GM11168 (cell line): ENCODE data around the gene B3GNT7.

Source experiments
- in situ Hi-C: fragments of 300-500 bp; cut with MboI; formaldehyde crosslinking; loops from one replicate; pipeline ENCODE4 v1.12.0; 2022; ENCODE audit warnings: low sequenced_read_pairs; ENCODE audit not compliant: unreplicated experiment

B3GNT7 gene

DNA sequence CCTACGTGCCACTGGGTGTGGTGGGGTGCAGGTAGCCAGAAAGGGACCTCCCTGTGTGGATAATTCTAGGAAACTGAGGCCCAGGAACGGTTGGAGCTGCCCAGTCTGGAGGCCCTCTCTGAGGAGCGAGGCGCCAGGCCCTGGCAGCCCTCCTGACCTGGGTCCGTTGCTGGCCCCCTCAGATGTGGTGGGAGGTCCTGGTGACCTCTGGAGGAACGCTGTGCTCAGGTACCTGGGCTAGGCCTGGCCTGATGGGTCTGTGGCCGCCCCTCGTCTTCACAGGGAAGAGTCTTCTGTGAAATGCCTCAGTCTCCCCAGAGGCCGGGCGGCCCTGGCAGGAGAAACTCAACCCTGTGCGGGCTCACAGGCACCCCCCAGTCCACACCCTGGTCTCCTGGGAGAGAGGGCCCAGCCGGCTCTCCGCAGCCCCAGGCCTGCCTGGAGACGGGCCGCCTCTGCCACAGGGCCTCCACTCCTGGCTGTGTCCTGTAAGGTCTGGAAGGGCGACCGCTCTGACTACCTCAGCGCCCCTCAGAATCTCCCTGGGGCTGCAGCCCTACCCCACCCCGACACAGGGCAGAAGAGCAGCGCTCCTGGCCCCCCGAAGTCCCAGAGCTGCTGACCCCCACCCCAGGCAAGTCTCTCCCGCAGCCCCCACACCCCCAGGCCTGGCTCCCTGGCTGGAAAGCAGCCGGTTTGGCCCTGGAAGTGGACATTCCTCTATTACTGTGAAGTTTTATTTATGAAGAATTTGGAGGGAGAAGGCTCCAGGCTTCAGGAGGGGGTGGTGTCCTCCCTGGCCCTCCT, 3.7 kb downstream of the B3GNT7 start:
- in situ Hi-C loops = no loop called here

GRCh38 chr2:231399853-231400680, 4.6 kb downstream of the B3GNT7 start:
- in situ Hi-C loops = loop anchor here (5.0 to 10.0 kb wide), 2 partner anchors 98 to 175 kb away; no protein-coding TSS in a partner anchor

GRCh38 chr2:231400681-231401080, 5.2 kb downstream of the B3GNT7 start:
- in situ Hi-C loops = loop anchor here (5.0 to 10.0 kb wide), 2 partner anchors 98 to 176 kb away; no protein-coding TSS in a partner anchor

- in situ Hi-C loops = loop anchor here (5.0 to 10.0 kb wide), 2 partner anchors 99 to 176 kb away; no protein-coding TSS in a partner anchor
Observed at GRCh38 chr2:231401101-231401500, 5.6 kb downstream of the B3GNT7 start.

- in situ Hi-C loops = loop anchor here (5.0 to 10.0 kb wide), 2 partner anchors 101 to 179 kb away; no protein-coding TSS in a partner anchor
Observed at GRCh38 chr2:231403421-231404182, 8.1 kb downstream of the B3GNT7 start.

- in situ Hi-C loops = loop anchor here (5.0 to 10.0 kb wide), 2 partner anchors 102 to 179 kb away; no protein-coding TSS in a partner anchor
Observed at GRCh38 chr2:231404183-231404578, 8.7 kb downstream of the B3GNT7 start.

DNA sequence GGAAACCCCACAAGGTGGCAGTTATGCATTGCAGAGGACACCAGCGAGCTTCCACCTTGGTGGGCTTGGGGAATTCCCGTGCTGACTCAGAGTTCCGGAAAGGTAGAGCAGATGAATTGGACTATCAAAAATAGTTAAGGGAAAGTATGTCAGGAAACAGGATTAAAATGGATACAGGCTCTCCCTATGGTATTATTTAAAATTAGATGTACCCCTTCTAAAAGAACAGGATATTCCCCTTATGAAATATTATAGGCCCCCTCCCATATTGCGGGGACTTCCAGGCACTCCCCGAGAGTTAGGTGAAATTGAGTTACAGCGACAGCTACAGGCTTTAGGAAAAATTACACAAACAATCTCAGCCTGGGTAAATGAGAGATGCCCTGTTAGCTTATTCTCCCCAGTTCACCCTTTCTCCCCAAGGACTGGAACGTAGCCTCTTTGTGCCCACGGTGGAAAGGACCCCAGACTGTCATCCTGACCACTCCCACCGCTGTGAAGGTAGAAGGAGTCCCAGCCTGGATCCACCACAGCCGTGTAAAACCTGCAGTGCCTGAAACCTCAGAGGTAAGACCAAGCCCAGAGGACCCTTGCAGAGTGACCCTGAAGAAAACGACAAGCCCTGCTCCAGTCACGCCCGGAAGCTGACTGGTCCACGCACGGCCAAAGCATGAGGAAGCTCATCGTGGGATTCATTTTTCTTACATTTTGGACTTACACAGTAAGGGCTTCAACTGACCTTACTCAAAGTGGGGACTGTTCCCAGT, 10.3 kb downstream of the B3GNT7 start:
- in situ Hi-C loops = loop anchor here (10.0 kb wide), 1 partner anchor 181 kb away; no protein-coding TSS in a partner anchor

DNA sequence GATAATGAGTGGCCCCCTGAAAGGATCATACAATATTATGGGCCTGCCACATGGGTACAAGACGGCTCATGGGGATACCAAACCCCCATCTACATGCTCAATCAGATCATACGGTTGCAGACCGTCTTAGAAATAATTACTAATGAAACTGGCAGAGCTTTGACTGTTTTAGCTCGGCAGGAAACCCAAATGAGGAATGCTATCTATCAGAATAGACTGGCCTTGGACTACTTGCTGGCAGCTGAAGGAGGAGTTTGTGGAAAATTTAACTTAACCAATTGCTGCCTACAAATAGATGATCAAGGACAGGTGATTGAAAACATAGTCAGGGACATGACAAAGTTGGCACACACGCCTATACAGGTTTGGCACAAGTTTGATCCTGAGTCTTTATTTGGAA, 12.2 kb downstream of the B3GNT7 start:
- in situ Hi-C loops = loop anchor here (10.0 kb wide), 1 partner anchor 183 kb away; no protein-coding TSS in a partner anchor

DNA sequence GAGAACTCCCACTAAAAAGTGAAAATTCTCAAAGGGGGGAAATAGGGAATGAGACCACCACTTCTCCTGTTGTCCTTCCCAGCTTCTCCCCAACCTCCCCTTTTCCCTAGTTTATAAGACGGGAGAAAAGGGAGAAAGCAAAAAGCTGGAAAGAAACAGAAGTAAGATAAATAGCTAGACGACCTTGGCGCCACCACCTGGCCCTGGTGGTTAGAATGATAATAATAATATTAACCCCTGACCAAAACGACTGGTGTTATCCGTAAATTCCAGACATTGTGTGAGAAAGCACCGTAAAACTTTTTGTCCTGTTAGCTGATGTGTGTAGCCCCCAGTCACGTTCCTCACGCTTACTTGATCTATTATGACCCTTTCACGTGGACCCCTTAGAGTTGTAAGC, 12.8 kb downstream of the B3GNT7 start:
- in situ Hi-C loops = loop anchor here (10.0 kb wide), 1 partner anchor 184 kb away; no protein-coding TSS in a partner anchor

- in situ Hi-C loops = loop anchor here (5.0 to 10.0 kb wide), 2 partner anchors 185 to 302 kb away; no protein-coding TSS in a partner anchor
Observed at GRCh38 chr2:231409776-231410175, 14.3 kb downstream of the B3GNT7 start.

DNA sequence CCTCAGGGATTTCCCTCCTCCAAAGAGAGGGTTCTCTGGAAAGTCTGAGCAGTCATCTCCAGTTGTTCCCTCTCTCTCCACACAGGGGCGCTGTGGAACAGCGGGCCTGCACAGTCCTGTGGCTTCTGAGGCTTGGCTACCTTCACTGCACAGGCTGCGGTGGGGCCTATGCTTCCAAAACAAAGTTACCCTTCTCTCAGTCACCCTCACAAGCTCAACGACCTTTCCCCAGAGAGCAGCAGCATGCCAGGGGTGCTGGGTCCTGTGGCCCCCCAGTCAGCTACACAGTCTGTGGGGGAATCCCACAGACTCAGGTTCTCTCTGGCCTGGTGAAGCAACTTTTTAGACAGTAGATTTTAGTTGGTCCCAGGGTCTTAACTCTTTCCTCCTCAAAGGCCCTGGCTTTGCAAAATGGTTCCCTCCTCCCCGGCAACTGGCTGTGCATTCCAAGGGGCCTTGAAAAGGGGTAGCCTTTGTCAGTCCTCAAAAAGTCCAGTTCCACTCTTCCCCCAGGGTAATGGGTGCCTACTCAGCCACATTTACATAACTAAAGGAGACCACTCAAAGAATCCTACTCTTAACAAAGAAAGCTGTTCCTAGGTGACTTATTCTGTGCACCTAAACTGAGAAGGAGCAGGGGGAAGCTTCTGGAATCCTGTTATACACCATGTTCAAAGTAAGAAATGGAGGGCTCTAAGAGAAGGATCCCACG, 14.9 kb downstream of the B3GNT7 start:
- in situ Hi-C loops = loop anchor here (5.0 kb wide), 1 partner anchor 303 kb away; no protein-coding TSS in a partner anchor

DNA sequence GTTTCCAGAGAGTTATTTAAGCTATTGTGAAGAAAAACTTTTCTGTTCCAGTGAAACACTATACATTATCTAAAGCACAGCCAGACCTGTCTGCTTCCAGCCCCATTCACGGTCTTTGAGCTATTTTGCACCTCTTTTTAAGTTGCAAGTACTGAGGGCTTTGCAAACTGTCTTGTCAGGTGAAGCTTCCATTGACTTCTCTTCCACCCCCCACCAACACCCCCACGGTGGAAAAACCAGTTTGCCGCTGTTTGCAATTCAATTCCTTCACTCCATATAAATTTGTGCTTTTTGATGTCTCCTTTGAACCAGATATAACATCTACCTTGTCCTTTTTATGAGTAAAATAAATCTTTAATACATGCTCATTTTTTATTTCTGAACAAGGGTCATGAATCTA, 15.7 kb downstream of the B3GNT7 start:
- in situ Hi-C loops = loop anchor here (5.0 kb wide), 1 partner anchor 304 kb away; no protein-coding TSS in a partner anchor

DNA sequence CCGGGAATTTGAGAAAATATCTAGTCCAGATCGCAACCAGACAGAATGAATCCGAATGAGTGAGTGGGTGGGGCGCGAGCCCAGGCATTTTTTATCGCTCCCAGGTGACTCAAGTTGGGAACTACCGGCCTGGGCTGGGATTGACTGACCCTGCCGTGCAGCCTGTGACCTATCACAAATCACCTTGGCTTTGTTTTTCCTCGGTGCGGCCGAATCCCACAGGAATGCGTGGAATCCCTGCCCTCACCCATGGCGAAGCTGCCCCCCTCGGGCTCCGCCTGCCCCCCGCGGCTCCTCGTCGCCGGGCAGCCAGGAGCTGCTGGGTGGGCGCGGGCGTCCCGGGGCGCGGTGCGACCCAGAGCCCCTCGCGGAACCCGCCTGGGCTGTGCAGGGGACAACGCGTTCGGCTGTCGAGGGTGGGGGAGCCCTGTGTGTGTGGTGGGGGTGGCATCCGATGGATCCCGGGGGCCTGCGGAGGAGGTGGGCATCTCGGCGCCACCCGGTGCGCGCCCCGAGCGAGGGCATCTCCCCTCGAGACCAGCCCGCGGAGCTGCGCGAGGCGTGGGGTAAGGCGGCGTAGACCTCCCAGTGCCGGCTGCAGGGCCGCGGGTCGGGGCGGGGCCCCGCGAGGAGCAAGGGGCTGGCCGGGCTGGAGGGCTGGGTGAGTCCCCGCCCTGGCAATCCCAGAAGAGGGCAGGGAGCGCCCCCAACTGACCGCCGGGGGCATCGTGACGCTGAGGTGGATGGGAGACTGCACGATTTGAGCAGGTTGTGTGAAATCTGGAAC, 16.5 kb downstream of the B3GNT7 start:
- in situ Hi-C loops = loop anchor here (5.0 kb wide), 1 partner anchor 305 kb away; no protein-coding TSS in a partner anchor

DNA sequence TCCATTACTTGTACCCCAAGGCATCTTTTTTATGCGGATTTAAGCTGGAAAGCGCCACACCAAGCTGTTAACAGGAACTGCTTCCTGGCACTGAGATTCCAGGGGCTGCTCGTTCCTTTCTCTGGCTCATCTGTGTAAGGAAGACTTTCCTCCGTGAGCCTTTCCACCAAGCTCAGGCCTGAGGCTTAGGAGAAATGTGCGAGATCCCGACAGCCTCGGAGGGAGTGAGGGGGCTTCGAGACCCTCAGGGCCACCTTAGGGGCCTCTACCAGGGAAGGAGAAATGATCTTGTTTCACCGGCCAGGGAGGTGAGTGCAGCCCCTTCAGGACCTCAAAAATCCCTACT, 17.1 kb downstream of the B3GNT7 start:
- in situ Hi-C loops = loop anchor here (5.0 kb wide), 1 partner anchor 305 kb away; no protein-coding TSS in a partner anchor

DNA sequence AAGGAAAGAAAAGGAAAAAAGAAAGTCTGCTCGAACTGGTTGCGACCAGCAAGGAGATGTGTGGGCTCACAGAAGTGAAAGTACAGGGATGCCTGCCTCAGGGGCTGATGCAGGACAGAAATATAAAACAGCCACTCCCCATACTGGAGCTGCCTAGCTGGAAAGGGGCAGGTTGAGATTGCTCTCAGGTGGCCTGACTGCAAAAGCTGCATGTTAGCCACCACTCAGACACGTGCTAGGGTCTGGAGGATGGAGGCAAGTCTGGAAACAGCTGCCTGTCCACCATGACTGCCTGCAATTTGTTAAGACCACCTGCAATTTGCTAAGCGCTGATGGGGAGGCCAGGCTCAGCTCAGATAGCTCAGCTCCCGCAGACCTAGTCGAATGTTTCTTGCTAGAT, 17.9 kb downstream of the B3GNT7 start:
- in situ Hi-C loops = loop anchor here (5.0 kb wide), 1 partner anchor 306 kb away; no protein-coding TSS in a partner anchor

DNA sequence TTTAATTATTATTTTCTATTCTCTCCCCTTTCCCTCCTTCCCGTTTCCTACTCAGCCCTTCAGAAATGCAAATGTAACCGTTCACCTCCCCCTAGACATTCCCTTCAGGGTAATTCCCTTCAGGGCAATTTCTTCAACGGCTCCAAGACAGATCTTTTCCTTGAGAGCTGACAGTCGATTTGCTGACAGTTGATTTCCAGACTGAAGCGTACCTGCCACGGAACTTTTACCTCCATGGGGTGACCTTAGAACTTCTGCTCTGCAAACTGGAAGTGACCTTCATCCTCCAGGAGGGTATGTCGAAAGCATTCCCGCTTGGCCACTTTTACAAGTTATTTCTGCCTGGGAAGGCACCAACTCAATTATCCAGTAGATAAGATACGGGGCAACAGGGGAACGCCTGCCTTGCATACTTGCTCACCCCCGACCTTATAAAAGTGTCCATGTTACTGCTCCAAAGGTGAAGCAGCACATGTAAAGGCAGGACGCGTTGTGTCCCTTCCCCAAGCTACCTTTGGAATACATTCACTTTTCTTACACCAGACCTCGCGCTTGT, 18.5 kb downstream of the B3GNT7 start:
- in situ Hi-C loops = loop anchor here (5.0 kb wide), 1 partner anchor 307 kb away; no protein-coding TSS in a partner anchor

- in situ Hi-C loops = no loop called here
Observed at GRCh38 chr2:231415029-231415428, 19.5 kb downstream of the B3GNT7 start.
